Measurements from ENCODE around the gene SLC22A13.

The SLC22A13 gene

DNA sequence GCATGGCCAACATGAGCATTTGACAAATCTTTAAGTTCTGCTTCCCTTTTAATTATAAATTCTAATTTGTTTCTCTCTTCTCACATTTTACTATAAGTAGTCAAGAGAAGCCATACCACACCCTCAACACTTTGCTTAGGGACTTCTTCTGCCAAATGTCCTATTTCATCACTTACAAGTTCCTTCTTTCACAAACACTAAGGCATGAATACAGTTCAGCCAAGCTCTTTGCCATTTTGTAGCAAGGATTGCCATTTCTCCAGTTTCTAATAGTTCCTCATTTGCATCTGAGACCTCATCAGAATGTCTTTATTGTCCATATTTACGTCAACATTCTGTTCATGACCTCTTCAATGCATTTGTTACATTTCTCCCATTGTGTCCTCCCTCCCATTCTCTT, 45.9 kb downstream of the SLC22A13 start:
- Histone ChIP-seq H3K36me3 (ENCODE audit: control insufficient read depth, low read depth, low read length) (no peaks in the 10 kb centered on the region), H3K27me3 (ENCODE audit: control insufficient read depth, insufficient read depth, low read length) (no peaks in the 10 kb centered on the region), H3K27ac (ENCODE audit: low read length) (no peak overlapping the region), H3K4me3 (ENCODE audit: low read length) (no peak overlapping the region), H3K9me3 (ENCODE audit: control insufficient read depth, low read depth, low read length) (no peaks in the 10 kb centered on the region), H3K9ac (ENCODE audit: low read length) (no peak overlapping the region), H3K4me1 (ENCODE audit: control insufficient read depth, low read depth, low read length) (peaks cover 7% of the 10 kb centered on the region)

DNA sequence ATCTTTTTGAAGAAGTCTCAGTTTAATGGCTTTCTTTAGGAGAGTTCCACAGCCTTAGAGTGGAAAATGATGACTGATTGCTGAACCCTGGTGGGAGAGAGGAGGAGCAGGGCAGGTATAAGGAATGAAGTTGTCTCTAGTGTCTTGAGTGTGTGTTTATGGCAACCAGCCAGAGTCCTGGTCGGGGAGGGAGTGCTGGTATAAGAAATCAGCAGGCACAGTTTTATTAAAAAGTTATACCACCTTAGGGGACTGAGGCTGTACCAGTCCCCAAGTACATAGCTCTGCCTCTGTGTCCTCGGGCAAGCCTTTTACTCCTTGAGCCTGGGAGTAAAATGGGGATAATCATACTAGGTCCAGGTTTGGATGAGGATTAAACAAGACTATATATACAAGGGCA, 46.3 kb downstream of the SLC22A13 start:
- H3K4me3 ChIP-seq (ENCODE audit: low read length): no peak overlapping the region
- peaks cover 7% of the 10 kb centered on the region for H3K4me1 ChIP-seq (ENCODE audit: control insufficient read depth, low read depth, low read length)
- H3K27ac ChIP-seq (ENCODE audit: low read length): no peak overlapping the region
- H3K27me3 ChIP-seq (ENCODE audit: control insufficient read depth, insufficient read depth, low read length): no peaks in the 10 kb centered on the region
- no peaks in the 10 kb centered on the region for H3K9me3 ChIP-seq (ENCODE audit: control insufficient read depth, low read depth, low read length)
- no peaks in the 10 kb centered on the region for H3K36me3 ChIP-seq (ENCODE audit: control insufficient read depth, low read depth, low read length)
- no peak overlapping the region for H3K9ac ChIP-seq (ENCODE audit: low read length)

DNA sequence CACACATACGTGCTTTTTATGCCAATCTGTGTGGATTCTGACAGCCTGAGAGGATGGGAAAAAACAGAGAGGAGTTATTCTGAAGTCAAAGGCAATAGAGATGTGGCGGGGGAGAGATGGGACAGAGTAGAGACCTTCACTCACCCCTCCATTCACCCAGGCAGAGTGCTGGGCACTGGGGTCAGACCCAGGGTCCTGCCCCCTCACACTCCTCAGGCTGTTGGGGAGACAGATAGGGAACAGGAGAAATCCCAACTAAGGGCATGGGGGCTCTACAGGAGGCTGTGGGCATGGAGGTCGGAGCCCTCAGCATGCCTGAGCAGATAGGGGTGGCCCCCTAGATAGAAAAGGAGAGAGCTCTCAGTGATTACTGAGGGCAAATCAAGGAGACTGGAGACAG, 46.7 kb downstream of the SLC22A13 start:
- Histone ChIP-seq H3K27ac (ENCODE audit: low read length) (no peak overlapping the region), H3K9me3 (ENCODE audit: control insufficient read depth, low read depth, low read length) (no peaks in the 10 kb centered on the region), H3K4me3 (ENCODE audit: low read length) (no peak overlapping the region), H3K27me3 (ENCODE audit: control insufficient read depth, insufficient read depth, low read length) (no peaks in the 10 kb centered on the region), H3K9ac (ENCODE audit: low read length) (no peak overlapping the region), H3K4me1 (ENCODE audit: control insufficient read depth, low read depth, low read length) (peaks cover 7% of the 10 kb centered on the region), H3K36me3 (ENCODE audit: control insufficient read depth, low read depth, low read length) (no peaks in the 10 kb centered on the region)

DNA sequence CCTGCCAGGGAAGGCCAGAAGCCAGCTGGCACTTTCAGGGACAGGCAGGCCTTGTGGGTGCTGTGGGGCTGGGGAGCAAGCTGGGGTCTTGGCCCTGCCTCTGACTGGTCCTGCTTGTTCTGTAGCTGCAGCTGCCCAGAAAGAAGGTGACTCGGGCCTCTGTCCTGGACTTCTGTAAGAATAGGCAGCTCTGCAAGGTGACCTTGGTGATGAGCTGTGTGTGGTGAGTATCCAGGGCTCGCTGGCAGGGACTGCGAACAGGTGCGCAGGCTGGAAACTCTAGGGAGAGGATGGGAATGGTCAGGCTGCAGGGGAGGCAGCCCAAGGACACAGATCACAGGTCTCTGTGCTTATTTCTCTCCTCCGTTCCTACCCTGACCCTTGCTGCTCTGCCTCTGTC, 47.7 kb downstream of the SLC22A13 start:
- Histone ChIP-seq H3K9ac (ENCODE audit: low read length) (no peak overlapping the region), H3K4me1 (ENCODE audit: control insufficient read depth, low read depth, low read length) (peaks cover 7% of the 10 kb centered on the region), H3K27me3 (ENCODE audit: control insufficient read depth, insufficient read depth, low read length) (no peaks in the 10 kb centered on the region), H3K9me3 (ENCODE audit: control insufficient read depth, low read depth, low read length) (no peaks in the 10 kb centered on the region), H3K36me3 (ENCODE audit: control insufficient read depth, low read depth, low read length) (no peaks in the 10 kb centered on the region), H3K4me3 (ENCODE audit: low read length) (no peak overlapping the region), H3K27ac (ENCODE audit: low read length) (no peak overlapping the region)

DNA sequence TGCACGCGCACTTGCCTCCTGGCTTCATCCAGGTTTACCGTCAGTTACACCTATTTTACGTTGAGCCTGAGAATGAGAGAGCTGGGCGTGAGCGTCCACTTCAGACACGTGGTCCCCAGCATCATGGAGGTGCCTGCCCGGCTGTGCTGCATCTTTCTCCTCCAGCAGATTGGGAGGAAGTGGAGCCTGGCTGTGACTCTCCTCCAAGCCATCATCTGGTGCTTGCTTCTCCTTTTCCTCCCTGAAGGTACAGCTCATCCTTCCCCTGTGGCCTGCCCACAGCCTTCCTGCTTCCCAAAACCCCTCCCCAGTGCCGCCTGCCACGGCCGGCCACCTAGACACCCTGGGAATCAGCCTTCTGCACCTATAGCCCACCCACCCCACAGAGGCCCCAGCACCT, 48.1 kb downstream of the SLC22A13 start:
- Histone ChIP-seq H3K4me1 (ENCODE audit: control insufficient read depth, low read depth, low read length) (peaks cover 7% of the 10 kb centered on the region), H3K27me3 (ENCODE audit: control insufficient read depth, insufficient read depth, low read length) (no peaks in the 10 kb centered on the region), H3K4me3 (ENCODE audit: low read length) (no peak overlapping the region), H3K9me3 (ENCODE audit: control insufficient read depth, low read depth, low read length) (no peaks in the 10 kb centered on the region), H3K9ac (ENCODE audit: low read length) (no peak overlapping the region), H3K36me3 (ENCODE audit: control insufficient read depth, low read depth, low read length) (no peaks in the 10 kb centered on the region), H3K27ac (ENCODE audit: low read length) (no peak overlapping the region)

DNA sequence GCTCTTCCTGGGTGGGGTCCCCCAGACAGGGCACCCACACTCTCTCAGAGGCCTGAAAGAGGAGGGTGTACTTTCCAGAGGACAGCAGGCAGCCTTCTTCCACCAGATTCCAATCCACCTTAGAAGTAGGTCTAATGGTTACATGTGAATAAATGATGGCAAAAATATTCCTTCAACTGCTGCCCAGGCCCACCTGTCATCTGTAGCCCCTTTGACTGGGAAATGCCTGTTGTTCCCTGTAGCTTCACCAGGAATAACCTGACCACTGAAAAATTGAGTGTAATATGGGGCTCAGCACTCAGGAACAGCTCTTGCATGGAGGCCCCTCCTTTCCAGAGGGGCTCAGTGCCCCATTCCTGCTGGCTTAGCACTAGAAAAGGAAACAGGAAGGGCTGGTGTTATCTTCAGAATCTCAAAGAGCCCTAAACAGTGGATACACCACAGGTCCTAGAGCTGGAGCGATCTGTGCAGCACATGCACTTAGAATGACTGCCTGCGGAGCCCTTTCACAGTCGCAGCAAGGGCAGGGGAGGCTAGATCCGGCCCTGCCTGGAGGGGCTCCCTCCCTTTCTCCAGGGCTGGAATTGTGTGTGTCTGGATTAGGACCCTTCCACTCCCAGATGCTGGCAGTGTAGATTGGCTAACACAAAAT, 48.6 kb downstream of the SLC22A13 start:
- H3K27ac ChIP-seq (ENCODE audit: low read length): no peak overlapping the region
- no peaks in the 10 kb centered on the region for H3K36me3 ChIP-seq (ENCODE audit: control insufficient read depth, low read depth, low read length)
- H3K9ac ChIP-seq (ENCODE audit: low read length): no peak overlapping the region
- H3K4me1 ChIP-seq (ENCODE audit: control insufficient read depth, low read depth, low read length): peaks cover 7% of the 10 kb centered on the region
- H3K9me3 ChIP-seq (ENCODE audit: control insufficient read depth, low read depth, low read length): no peaks in the 10 kb centered on the region
- no peaks in the 10 kb centered on the region for H3K27me3 ChIP-seq (ENCODE audit: control insufficient read depth, insufficient read depth, low read length)
- H3K4me3 ChIP-seq (ENCODE audit: low read length): no peak overlapping the region

DNA sequence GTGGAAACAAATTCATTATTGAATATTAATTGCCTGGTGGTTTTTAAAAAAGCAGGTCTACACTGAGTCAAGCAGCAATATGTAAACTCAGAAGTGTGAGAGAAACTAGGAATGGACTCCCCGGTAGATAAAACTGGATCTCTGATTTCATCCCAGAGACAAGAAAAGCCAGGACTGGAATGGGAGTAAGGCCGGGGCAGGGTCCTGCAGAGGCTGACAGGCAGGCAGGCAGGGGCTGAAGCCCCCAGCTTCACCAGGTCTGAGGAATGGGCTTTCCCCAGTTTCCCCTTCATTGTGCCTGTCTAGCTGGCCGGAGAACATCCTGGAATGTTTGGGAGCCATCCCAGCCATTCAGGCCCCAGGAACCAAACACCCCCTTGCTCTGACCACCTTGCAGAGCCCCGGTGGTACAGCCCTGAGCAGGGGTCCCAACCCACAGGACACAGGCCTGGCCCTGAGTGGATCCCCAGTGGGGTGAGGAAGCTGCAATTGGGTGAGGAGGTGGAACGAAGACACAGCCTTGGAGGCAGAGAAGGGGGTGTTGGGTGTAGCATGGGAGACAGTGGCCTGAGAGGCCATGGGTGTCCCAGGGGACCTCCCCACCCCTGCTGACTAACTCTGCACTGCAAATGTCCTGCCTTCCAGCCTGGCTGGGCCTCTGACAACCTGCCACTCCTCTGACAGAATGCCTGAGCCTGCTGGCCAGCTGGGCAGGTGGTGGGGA, 49.3 kb downstream of the SLC22A13 start:
- Histone ChIP-seq H3K9me3 (ENCODE audit: control insufficient read depth, low read depth, low read length) (no peaks in the 10 kb centered on the region), H3K27ac (ENCODE audit: low read length) (no peak overlapping the region), H3K36me3 (ENCODE audit: control insufficient read depth, low read depth, low read length) (no peaks in the 10 kb centered on the region), H3K4me3 (ENCODE audit: low read length) (no peak overlapping the region), H3K27me3 (ENCODE audit: control insufficient read depth, insufficient read depth, low read length) (no peaks in the 10 kb centered on the region), H3K9ac (ENCODE audit: low read length) (no peak overlapping the region), H3K4me1 (ENCODE audit: control insufficient read depth, low read depth, low read length) (peaks cover 7% of the 10 kb centered on the region)

DNA sequence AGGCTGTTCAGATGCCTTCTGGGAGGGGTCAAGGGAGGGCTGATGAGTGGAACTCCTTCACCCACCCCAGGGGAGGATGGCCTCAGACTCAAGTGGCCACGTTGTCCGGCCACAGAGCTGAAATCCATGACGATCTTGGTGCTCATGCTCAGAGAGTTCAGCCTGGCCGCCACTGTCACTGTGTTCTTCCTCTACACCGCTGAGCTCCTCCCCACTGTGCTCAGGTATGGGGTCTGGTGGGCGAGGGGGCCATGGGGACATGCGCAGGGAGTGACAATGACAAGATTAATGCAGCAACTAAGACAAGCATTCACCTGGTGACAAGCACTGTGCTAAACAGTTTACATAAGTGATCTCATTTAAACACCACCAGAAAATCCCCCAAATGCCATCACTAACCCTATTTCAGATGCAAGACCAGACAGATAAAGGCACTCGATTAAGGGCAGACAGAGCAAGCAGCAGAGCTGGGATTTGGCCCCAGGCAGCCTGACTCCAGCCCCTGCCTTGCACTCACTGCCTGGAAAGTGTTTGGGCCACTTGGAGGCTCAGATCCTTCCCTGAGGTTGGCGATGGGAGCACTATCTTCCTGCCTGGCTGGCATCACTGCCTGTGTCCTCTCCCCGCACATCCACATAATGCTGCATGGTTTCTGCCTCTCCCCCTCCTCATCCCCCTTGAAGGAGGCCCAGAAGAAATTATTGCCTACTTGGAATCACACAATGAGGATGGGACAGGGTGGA, 50.0 kb downstream of the SLC22A13 start:
- Histone ChIP-seq H3K9me3 (ENCODE audit: control insufficient read depth, low read depth, low read length) (no peaks in the 10 kb centered on the region), H3K27ac (ENCODE audit: low read length) (no peak overlapping the region), H3K27me3 (ENCODE audit: control insufficient read depth, insufficient read depth, low read length) (no peaks in the 10 kb centered on the region), H3K36me3 (ENCODE audit: control insufficient read depth, low read depth, low read length) (no peaks in the 10 kb centered on the region), H3K9ac (ENCODE audit: low read length) (no peak overlapping the region), H3K4me3 (ENCODE audit: low read length) (no peak overlapping the region), H3K4me1 (ENCODE audit: control insufficient read depth, low read depth, low read length) (peaks cover 7% of the 10 kb centered on the region)

DNA sequence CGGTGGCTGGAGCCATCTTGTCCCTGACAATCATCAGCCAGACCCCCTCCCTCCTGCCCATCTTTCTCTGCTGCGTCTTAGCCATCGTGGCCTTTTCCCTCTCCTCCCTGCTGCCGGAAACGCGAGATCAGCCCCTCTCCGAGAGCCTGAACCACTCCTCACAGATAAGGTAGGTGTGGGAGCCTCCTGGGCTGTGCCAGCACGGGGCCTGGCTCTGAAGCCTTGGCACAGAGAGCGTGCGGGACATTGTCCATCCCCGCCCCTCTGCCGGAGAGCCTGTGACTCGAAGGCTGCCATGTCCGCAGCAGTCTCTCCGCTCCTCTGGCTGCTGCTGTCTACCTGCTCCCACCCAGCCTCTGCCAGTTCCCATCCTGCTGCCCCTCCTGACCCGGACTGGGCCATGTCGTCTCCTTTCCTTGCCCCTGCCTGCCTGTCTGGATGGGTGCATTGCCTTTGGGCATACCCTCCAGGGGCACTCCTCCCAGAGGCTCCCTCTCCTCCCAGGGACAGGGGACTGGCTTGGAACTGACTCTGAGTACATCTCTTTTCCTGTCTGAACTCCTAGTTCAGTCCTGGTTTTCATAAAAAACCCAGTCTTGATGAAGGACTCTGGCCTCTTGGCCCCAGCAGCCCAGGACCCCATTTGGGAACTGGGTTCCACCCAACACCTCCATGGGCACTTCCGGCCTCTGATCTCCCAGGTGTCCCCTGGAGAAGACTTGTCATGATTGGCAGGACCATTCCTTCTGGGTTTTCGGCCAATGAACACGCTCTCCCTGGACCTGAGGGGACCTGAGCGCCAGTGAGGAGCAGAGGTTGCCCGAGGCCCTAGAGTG, 51.0 kb downstream of the SLC22A13 start:
- H3K9me3 ChIP-seq (ENCODE audit: control insufficient read depth, low read depth, low read length): no peaks in the 10 kb centered on the region
- H3K9ac ChIP-seq (ENCODE audit: low read length): no peak overlapping the region
- H3K27me3 ChIP-seq (ENCODE audit: control insufficient read depth, insufficient read depth, low read length): no peaks in the 10 kb centered on the region
- H3K36me3 ChIP-seq (ENCODE audit: control insufficient read depth, low read depth, low read length): no peaks in the 10 kb centered on the region
- H3K4me1 ChIP-seq (ENCODE audit: control insufficient read depth, low read depth, low read length): peaks cover 7% of the 10 kb centered on the region
- H3K27ac ChIP-seq (ENCODE audit: low read length): no peak overlapping the region
- no peak overlapping the region for H3K4me3 ChIP-seq (ENCODE audit: low read length)

GRCh38 chr3:38317192-38317759, 51.7 kb downstream of the SLC22A13 start:
- Histone ChIP-seq H3K9me3 (ENCODE audit: control insufficient read depth, low read depth, low read length) (no peaks in the 10 kb centered on the region), H3K4me3 (ENCODE audit: low read length) (no peak overlapping the region), H3K4me1 (ENCODE audit: control insufficient read depth, low read depth, low read length) (peaks cover 7% of the 10 kb centered on the region), H3K27me3 (ENCODE audit: control insufficient read depth, insufficient read depth, low read length) (no peaks in the 10 kb centered on the region), H3K27ac (ENCODE audit: low read length) (no peak overlapping the region), H3K36me3 (ENCODE audit: control insufficient read depth, low read depth, low read length) (no peaks in the 10 kb centered on the region), H3K9ac (ENCODE audit: low read length) (no peak overlapping the region)

All from iPS-18a (cell line).